ENCODE data around the gene SF3B1. TPM values are rescaled to one million over a fixed set of nuclear protein-coding genes. Genes with fewer than 3 reads are reported as not detected.
"Not testable (repeated sequence)": the region's sequence is repeated elsewhere in the genome, so short reads cannot be mapped to it uniquely, and the experiment has no call there.

Gene SF3B1
- total RNA-seq, 1 donor from 2014 or later = 314 TPM

GRCh38 chr2:197435598-197436420 is 981 bp upstream of the SF3B1 start:
- peak; percentile 15 for DNase-seq

GRCh38 chr2:197433780-197434438 is 919 bp downstream of the SF3B1 start:
- peak; percentile 55 for DNase-seq

- DNase-seq = not testable (repeated sequence)
These were observed 2.3 kb downstream of the SF3B1 start for GRCh38 chr2:197432527-197432926.

- DNase-seq = no peak
These were observed 3.0 kb downstream of the SF3B1 start for GRCh38 chr2:197431858-197432257.

GRCh38 chr2:197427986-197428385 is 6.8 kb downstream of the SF3B1 start:
- DNase-seq = no peak

- DNase-seq = no peak
These were observed 7.9 kb downstream of the SF3B1 start for GRCh38 chr2:197426723-197427603.

GRCh38 chr2:197425550-197425949 is 9.3 kb downstream of the SF3B1 start:
- no peak for DNase-seq

GRCh38 chr2:197423307-197423706 is 11.5 kb downstream of the SF3B1 start:
- no peak for DNase-seq

- DNase-seq = no peak
These were observed 15.4 kb downstream of the SF3B1 start for GRCh38 chr2:197419438-197419837.

- DNase-seq = no peak
These were observed 18.6 kb downstream of the SF3B1 start for GRCh38 chr2:197416268-197416667.

- DNase-seq = no peak
These were observed 20.3 kb downstream of the SF3B1 start for GRCh38 chr2:197414515-197414914.

- no peak for DNase-seq
These were observed 20.8 kb downstream of the SF3B1 start for GRCh38 chr2:197414039-197414438.

GRCh38 chr2:197405582-197405981 is 29.2 kb downstream of the SF3B1 start:
- no peak for DNase-seq

- no peak for DNase-seq
These were observed 34.8 kb downstream of the SF3B1 start for GRCh38 chr2:197399887-197400540.

GRCh38 chr2:197398913-197399312 is 35.9 kb downstream of the SF3B1 start:
- no peak for DNase-seq

GRCh38 chr2:197391220-197391717 is 43.6 kb downstream of the SF3B1 start:
- DNase-seq = no peak

GRCh38 chr2:197388866-197389587 is 45.8 kb downstream of the SF3B1 start:
- no peak for DNase-seq

GRCh38 chr2:197387179-197387578 is 47.6 kb downstream of the SF3B1 start:
- DNase-seq = no peak

GRCh38 chr2:197386242-197386641 is 48.6 kb downstream of the SF3B1 start:
- DNase-seq = no peak

- DNase-seq = no peak
These were observed 51.0 kb downstream of the SF3B1 start for GRCh38 chr2:197383825-197384224.

- DNase-seq = no peak
These were observed 53.2 kb downstream of the SF3B1 start for GRCh38 chr2:197381641-197382040.
